ENCODE results near the gene KRT9.
"Not testable (repeated sequence)": the region's sequence is repeated elsewhere in the genome, so short reads cannot be mapped to it uniquely, and the experiment has no call there.

Gene KRT9

GRCh38 chr17:41578971-41579370 is 7.1 kb upstream of the KRT9 start:
- DNase-seq = no peak

- no peak for DNase-seq
These were observed 6.7 kb upstream of the KRT9 start for GRCh38 chr17:41578538-41578937.

- not testable (repeated sequence) for DNase-seq
These were observed 4.9 kb upstream of the KRT9 start for GRCh38 chr17:41576740-41577139.

GRCh38 chr17:41575336-41575735 is 3.5 kb upstream of the KRT9 start:
- DNase-seq = no peak

GRCh38 chr17:41567317-41567716 is 4.5 kb downstream of the KRT9 start:
- no peak for DNase-seq

- no peak for DNase-seq
These were observed 6.5 kb downstream of the KRT9 start for GRCh38 chr17:41565338-41565737.

- no peak for DNase-seq
These were observed 8.2 kb downstream of the KRT9 start for GRCh38 chr17:41563607-41564170.

GRCh38 chr17:41561554-41561953 is 10.3 kb downstream of the KRT9 start:
- no peak for DNase-seq

GRCh38 chr17:41559548-41559947 is 12.3 kb downstream of the KRT9 start:
- DNase-seq = peak; percentile 15

GRCh38 chr17:41556931-41557330 is 14.9 kb downstream of the KRT9 start:
- DNase-seq = no peak

GRCh38 chr17:41556306-41556705 is 15.6 kb downstream of the KRT9 start:
- DNase-seq = no peak

GRCh38 chr17:41555105-41555887 is 16.6 kb downstream of the KRT9 start:
- DNase-seq = peak; percentile 35

- no peak for DNase-seq
These were observed 17.7 kb downstream of the KRT9 start for GRCh38 chr17:41553987-41554680.

GRCh38 chr17:41553176-41553575 is 18.7 kb downstream of the KRT9 start:
- DNase-seq = peak; percentile 10

- DNase-seq = no peak
These were observed 19.4 kb downstream of the KRT9 start for GRCh38 chr17:41552455-41552854.

- DNase-seq = no peak
These were observed 20.5 kb downstream of the KRT9 start for GRCh38 chr17:41551365-41551764.

GRCh38 chr17:41549596-41550039 is 22.2 kb downstream of the KRT9 start:
- DNase-seq = no peak

- DNase-seq = peak; percentile 86
These were observed 22.8 kb downstream of the KRT9 start for GRCh38 chr17:41548844-41549595.

GRCh38 chr17:41547921-41548843 is 23.7 kb downstream of the KRT9 start:
- DNase-seq = peak; percentile 97

GRCh38 chr17:41547378-41547841 is 24.4 kb downstream of the KRT9 start:
- no peak for DNase-seq

GRCh38 chr17:41546819-41547218 is 25.0 kb downstream of the KRT9 start:
- DNase-seq = no peak

GRCh38 chr17:41545829-41546410 is 25.9 kb downstream of the KRT9 start:
- no peak for DNase-seq
